Fibroblast of lung (primary cell): ENCODE results near the gene BAZ1A. TPM values are rescaled to one million over a fixed set of nuclear protein-coding genes. Genes with fewer than 3 reads are reported as not detected.

Source experiments
- DNase-seq, 2 donors: peaks; one replicate each; pipeline versions ENCODE4 v3.0.0 to v3.0.0-alpha.2; 2010; ENCODE audit warnings: low read depth in 2 of 2
- H2AFZ ChIP-seq: 2 replicates; pipeline ENCODE4 v1.5.1; 2012; ENCODE audit warnings: low read length, control low read depth, inconsistent platforms
- H3K27ac ChIP-seq: 2 replicates; pipeline ENCODE4 v1.5.1; 2011; ENCODE audit warnings: low read length, control low read depth; ENCODE audit not compliant: insufficient read depth
- H3K27me3 ChIP-seq: 2 replicates; pipeline ENCODE4 v1.5.1; 2011; ENCODE audit warnings: mild to moderate bottlenecking, low read length; ENCODE audit not compliant: control insufficient read depth, insufficient read depth
- H3K36me3 ChIP-seq: 2 replicates; pipeline ENCODE4 v1.5.1; 2011; ENCODE audit warnings: low read length; ENCODE audit not compliant: control insufficient read depth, insufficient read depth
- H3K4me1 ChIP-seq: 2 replicates; pipeline ENCODE4 v1.5.1; 2011; ENCODE audit warnings: low read length; ENCODE audit not compliant: control insufficient read depth, insufficient read depth; ENCODE audit errors: extremely low read depth
- H3K4me2 ChIP-seq: 2 replicates; pipeline ENCODE4 v1.5.1; 2011; ENCODE audit warnings: low read length, control low read depth; ENCODE audit not compliant: insufficient read depth; ENCODE audit errors: extremely low read depth
- H3K4me3 ChIP-seq, 4 experiments: fragments of 200-600 bp in 1 of 4; sonication (generic) in 1 of 4; replicated peaks in 1 of 4; 2 replicates each; pipeline ENCODE4 v1.5.1; 2011 to 2016; ENCODE audit warnings: low read length in 4 of 4, low read depth in 3 of 4, mild to moderate bottlenecking in 3 of 4, control low read depth in 2 of 4, inconsistent platforms in 1 of 4, mixed read lengths in 1 of 4; ENCODE audit not compliant: insufficient read depth in 1 of 4; ENCODE audit errors: control extremely low read depth in 1 of 4
- H3K79me2 ChIP-seq: 2 replicates; pipeline ENCODE4 v1.5.1; 2012; ENCODE audit warnings: mild to moderate bottlenecking, low read length, inconsistent platforms; ENCODE audit not compliant: control insufficient read depth, insufficient read depth
- H3K9ac ChIP-seq: 2 replicates; pipeline ENCODE4 v1.5.1; 2011; ENCODE audit warnings: mild to moderate bottlenecking, low read length, control low read depth; ENCODE audit not compliant: insufficient read depth
- H3K9me3 ChIP-seq: 2 replicates; pipeline ENCODE4 v1.5.1; 2012; ENCODE audit warnings: low read depth, low read length; ENCODE audit not compliant: control insufficient read depth, insufficient read depth
- H4K20me1 ChIP-seq: 2 replicates; pipeline ENCODE4 v1.5.1; 2011; ENCODE audit warnings: low read length; ENCODE audit not compliant: control insufficient read depth, insufficient read depth; ENCODE audit errors: extremely low read depth
- CTCF ChIP-seq, 2 donors: IDR thresholded peaks in 1 of 2; conservative IDR thresholded peaks in 1 of 2; 1 replicate in 1 of 2; 2 replicates in 1 of 2; pipeline ENCODE4 v1.5.1; 2011 to 2012; ENCODE audit warnings: low read length in 2 of 2, control low read depth in 1 of 2, inconsistent platforms in 1 of 2, low read depth in 1 of 2, mild to moderate bottlenecking in 1 of 2
- EZH2 ChIP-seq: IDR thresholded peaks from 2 replicates; pipeline ENCODE4 v1.5.1; 2012; ENCODE audit warnings: low read length, control low read depth, mild to moderate bottlenecking; ENCODE audit errors: missing control alignments
- polyA plus RNA-seq, 2 donors: library from polyadenylated mRNA; depleted of rRNA in 1 of 2; stranded (reverse) in 1 of 2; unstranded in 1 of 2; fragments of >200 nt; gene quantifications; 2 replicates each; pipeline ENCODE4 v1.2.1, GENCODE V29; 2011 to 2012; ENCODE audit warnings: missing spikeins in 1 of 2
- total RNA-seq: library from RNA; depleted of rRNA; stranded (reverse); fragments of >200 nt; gene quantifications from 2 replicates; pipeline ENCODE4 v1.2.1, GENCODE V29; 2014

The BAZ1A gene
- total and polyA plus RNA-seq, 2 donors (not counting 1 experiment from before 2014, with no cell fraction given): 21.1 to 35.2 TPM

- TF ChIP-seq EZH2: no peak
- no peak for TF ChIP-seq CTCF (conservative IDR thresholded peaks at IDR 0.05 in 1 of 2, IDR thresholded peaks at IDR 0.05 in 1 of 2; ENCODE audit: low read depth in 1 of 2, low read length in 2 of 2)
- H3K9ac ChIP-seq: no peak overlapping the region
- peaks cover 5% of the 10 kb centered on the region for H3K4me1 ChIP-seq
- DNase-seq: no peak
- no peak overlapping the region for H3K4me2 ChIP-seq
- H3K27me3 ChIP-seq: no peaks in the 10 kb centered on the region
- H3K27ac ChIP-seq: no peak overlapping the region
- no peaks in the 10 kb centered on the region for H3K36me3 ChIP-seq
- no peaks in the 10 kb centered on the region for H4K20me1 ChIP-seq
- no peaks in the 10 kb centered on the region for H3K79me2 ChIP-seq
- no peak overlapping the region for H3K4me3 ChIP-seq
- no peak overlapping the region for H2AFZ ChIP-seq
- no peaks in the 10 kb centered on the region for H3K9me3 ChIP-seq
Observed at GRCh38 chr14:34913619-34914018, 38.5 kb upstream of the BAZ1A start.

GRCh38 chr14:34912966-34913365 lies 37.8 kb upstream of the BAZ1A start:
- no peak overlapping the region for H3K4me2 ChIP-seq
- H3K27me3 ChIP-seq: no peaks in the 10 kb centered on the region
- H3K27ac ChIP-seq: no peak overlapping the region
- H3K36me3 ChIP-seq: no peaks in the 10 kb centered on the region
- no peak for TF ChIP-seq CTCF (conservative IDR thresholded peaks at IDR 0.05 in 1 of 2, IDR thresholded peaks at IDR 0.05 in 1 of 2; ENCODE audit: low read depth in 1 of 2, low read length in 2 of 2)
- TF ChIP-seq EZH2: no peak
- H4K20me1 ChIP-seq: no peaks in the 10 kb centered on the region
- H3K4me1 ChIP-seq: peaks cover 5% of the 10 kb centered on the region
- no peaks in the 10 kb centered on the region for H3K9me3 ChIP-seq
- no peak overlapping the region for H2AFZ ChIP-seq
- DNase-seq: no peak
- no peaks in the 10 kb centered on the region for H3K79me2 ChIP-seq
- no peak overlapping the region for H3K4me3 ChIP-seq
- no peak overlapping the region for H3K9ac ChIP-seq

- Histone ChIP-seq H3K79me2 (no peaks in the 10 kb centered on the region), H3K27me3 (no peaks in the 10 kb centered on the region), H3K4me3 (no peak overlapping the region), H3K4me1 (peaks cover 5% of the 10 kb centered on the region), H4K20me1 (no peaks in the 10 kb centered on the region), H3K9me3 (no peaks in the 10 kb centered on the region), H2AFZ (no peak overlapping the region), H3K36me3 (no peaks in the 10 kb centered on the region), H3K4me2 (no peak overlapping the region), H3K27ac (no peak overlapping the region), H3K9ac (no peak overlapping the region)
- TF ChIP-seq CTCF (conservative IDR thresholded peaks at IDR 0.05 in 1 of 2, IDR thresholded peaks at IDR 0.05 in 1 of 2; ENCODE audit: low read depth in 1 of 2, low read length in 2 of 2): no peak
- no peak for TF ChIP-seq EZH2
- DNase-seq: no peak
Observed at GRCh38 chr14:34912182-34912581, 37.0 kb upstream of the BAZ1A start.
